SIG-M5 (cell line): ENCODE data around the gene CAMK2A.

ENCODE experiments used
- DNase-seq: peaks from one replicate; lab custom pipeline; 2025; lab: John Stamatoyannopoulos, UW

Gene CAMK2A

DNA sequence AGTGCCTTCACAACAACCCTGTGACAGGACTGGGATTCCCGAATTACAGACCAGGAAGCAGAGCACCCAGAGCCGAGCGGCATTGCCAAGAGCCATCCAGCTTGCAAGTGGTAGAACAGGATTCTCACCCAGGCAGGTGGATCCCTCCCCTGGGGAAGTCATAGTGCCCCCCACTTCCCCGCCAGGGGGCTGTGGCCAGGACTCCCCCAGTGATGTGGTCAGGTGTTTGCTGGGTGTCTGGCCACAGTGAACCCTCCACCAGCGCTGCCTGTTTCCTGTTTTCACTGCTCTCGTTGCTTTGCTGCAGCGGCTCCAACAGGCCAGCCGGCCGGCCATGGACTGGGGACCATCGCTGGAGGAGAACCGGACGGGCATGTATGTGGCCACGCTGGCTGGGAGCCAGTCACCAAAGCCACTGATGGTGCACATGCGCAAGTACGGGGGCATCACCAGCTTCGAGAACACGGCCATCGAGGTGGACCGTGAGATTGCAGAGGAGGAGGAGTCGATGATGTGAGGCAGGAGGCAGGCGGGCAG lies 80.4 kb downstream of the CAMK2A start:
- no peak for DNase-seq

DNA sequence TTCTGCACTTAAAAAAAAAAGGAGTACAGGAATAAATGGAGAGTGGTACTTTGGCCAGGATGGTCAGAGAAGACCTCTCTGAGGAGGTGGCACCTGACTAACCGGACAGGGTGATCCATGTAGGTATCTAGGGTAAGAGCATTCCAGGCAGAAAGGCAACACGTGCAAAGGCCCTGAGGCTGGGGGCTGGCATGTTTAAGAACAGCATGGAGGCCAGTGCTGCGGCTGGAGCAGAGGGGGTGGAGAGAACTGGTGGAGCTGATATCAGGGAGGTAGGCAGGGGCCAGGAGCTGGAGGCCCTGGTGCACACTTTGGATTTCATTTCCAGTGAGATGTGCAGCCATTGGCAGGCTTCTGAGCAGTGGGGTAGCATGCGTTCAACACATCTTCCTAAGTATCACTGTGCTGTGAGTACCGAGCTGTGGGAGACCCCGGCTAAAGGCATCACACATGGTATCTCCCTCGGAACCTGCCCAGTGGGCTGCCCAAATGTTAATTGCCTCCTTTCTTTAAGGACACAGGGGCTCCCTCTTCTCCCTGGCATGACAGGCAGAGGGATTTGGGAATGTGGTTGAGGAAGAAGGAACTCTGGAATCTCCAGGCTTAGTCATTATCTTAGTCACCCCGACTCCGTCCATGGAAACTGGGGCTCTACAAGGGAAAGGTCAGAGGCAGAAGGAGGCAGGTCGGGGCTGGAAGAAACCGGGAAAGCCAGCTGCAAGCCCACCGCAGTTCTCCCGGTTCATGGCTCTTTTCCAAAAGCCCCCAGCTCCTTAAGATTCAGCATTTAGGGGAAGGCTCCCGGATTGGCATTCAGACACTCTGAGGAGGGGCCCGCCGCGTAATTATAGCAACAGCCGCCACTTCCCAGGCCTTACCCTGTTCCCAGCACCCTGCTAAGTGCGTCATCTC lies 81.1 kb downstream of the CAMK2A start:
- DNase-seq: no peak

DNA sequence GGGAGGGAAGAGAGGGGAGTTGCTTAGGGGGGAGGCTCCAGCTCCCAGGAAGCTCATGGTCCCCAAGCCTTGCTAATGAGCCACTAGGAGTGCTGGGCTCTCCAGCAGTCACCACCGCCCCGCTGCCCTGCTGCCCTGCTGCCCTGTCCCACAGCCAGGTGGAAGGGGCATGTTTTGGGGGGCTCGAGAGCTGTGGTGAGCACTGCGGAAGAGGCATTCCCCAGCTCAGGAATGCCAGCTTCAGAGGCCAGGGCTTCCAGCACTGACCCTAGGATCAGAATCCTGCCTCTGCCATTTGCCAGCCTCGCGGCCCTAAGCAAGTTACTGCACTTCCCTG lies 82.8 kb downstream of the CAMK2A start:
- DNase-seq: no peak

DNA sequence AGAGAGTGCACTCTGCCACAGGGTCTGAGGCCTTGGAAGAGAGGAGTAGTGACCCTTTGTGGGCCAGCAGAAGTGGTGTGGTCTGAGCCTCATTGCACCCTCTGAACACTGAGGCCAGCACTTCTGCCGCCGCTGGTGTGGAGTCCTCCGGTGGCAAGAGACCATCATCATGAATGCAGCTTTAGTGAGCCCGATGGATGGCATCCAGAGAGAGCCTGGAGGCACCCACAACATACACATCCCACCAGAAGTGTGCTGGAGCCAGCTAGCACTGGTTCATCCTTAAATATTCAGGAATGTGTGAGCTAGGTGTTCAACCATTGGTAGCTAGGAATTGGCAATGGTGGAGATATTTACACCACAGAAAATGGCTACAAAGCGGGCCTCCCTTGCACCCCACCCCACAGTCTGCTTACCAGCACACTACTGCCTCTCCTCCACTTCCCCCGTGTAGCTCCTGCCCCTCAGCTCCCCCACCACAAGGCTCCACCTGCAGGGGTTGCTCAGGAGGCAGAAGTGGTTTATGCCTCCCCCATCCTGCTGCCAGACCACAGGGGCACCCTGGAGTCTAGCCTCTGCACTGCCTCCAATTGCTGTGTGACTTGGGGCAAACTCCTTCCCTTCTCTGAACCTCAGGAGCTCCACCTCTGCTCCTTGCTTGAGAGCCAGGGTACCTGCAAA lies 83.3 kb downstream of the CAMK2A start:
- no peak for DNase-seq

DNA sequence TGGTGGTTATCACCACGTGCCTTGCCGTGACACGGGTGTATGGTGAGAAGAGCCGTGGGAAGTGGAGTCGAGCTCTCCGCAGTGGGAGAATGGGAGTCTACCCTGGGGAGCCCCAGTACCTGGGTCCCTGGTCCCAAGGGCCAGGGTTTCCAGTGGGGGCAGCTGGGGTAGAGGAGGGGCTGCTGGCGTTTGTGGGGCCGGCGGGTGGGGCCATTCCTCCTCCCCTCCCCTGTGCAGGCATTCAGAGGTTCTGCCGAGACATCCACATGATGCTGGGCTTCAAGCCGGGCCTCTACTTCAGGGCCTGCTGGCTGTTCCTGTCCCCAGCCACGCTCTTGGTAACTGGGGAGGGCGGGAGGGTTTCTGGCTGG lies 85.0 kb downstream of the CAMK2A start:
- DNase-seq: no peak

DNA sequence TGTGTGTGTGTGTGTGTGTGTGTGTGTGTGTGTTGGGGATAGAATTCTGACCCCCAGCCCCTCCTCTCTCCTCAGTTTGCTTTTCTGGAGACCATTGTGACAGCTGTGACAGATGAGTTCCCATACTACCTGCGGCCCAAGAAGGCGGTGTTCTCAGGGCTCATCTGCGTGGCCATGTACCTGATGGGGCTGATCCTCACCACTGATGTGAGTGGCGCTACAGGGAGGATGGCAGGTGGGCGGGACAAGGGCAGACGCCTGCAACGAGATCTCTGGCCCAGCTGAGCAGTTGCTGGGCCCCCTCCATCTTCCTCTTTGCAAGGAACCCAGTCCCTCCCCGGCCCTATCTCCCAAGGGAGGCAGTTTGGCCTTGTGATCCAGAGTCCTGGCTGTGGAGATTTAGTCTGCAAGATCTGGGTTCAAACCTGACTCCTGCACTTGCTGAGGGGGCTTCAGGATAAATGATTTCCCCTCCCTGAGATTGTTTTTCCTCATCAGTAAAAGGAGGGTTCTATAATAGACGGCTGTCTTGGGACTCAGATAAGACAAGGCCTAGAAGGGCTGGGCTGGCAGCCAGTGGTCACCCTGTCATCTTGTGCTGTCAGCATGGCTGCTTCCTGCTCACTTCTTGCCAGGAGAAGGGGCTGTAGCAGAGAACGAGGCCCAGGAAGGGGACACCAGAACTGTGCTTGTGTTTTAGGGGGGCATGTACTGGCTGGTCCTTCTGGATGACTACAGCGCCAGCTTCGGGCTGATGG lies 85.6 kb downstream of the CAMK2A start:
- no peak for DNase-seq

- no peak for DNase-seq
These were observed 87.1 kb downstream of the CAMK2A start for GRCh38 chr5:150202501-150202900.

DNA sequence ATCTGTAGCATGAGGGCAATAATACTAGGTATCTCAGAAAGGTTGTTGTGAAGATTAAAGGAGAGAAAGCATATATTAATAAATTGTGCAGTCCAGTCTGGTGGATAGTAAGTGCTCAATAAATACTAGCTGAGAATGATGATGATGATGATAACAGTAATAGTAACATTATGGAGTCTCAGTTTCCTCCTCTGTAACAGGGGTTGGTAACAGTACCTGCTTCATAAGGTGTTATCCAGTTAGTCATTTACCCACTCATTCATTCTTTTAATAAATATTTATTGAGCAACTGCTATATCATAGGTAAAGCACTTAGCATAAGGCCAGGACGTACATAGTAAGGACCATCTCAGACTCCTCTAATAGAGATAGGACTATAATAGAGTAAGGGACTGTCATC lies 92.1 kb downstream of the CAMK2A start:
- DNase-seq: no peak

DNA sequence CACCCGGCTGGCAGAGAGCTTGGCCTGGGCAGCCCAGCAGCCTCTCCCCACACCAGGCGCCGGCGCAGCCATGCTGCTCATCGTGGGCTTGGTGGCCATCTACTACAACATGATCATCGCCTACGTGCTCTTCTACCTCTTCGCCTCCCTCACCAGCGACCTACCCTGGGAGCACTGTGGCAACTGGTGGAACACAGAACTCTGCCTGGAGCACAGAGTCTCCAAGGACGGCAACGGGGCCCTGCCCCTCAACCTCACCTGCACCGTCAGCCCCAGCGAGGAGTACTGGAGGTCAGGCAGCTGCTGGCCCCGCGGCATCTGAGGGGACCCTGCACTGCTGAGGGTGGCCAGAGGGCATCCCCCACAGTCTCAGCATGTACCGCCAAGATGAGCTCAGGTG lies 92.6 kb downstream of the CAMK2A start:
- no peak for DNase-seq

GRCh38 chr5:150196514-150196913 lies 93.1 kb downstream of the CAMK2A start:
- no peak for DNase-seq

GRCh38 chr5:150195736-150196485 lies 93.7 kb downstream of the CAMK2A start:
- no peak for DNase-seq

- DNase-seq: no peak
These were observed 97.1 kb downstream of the CAMK2A start for GRCh38 chr5:150192462-150192861.

GRCh38 chr5:150190987-150191386 lies 98.6 kb downstream of the CAMK2A start:
- DNase-seq: no peak

GRCh38 chr5:150190503-150190979 lies 99.0 kb downstream of the CAMK2A start:
- DNase-seq: no peak

DNA sequence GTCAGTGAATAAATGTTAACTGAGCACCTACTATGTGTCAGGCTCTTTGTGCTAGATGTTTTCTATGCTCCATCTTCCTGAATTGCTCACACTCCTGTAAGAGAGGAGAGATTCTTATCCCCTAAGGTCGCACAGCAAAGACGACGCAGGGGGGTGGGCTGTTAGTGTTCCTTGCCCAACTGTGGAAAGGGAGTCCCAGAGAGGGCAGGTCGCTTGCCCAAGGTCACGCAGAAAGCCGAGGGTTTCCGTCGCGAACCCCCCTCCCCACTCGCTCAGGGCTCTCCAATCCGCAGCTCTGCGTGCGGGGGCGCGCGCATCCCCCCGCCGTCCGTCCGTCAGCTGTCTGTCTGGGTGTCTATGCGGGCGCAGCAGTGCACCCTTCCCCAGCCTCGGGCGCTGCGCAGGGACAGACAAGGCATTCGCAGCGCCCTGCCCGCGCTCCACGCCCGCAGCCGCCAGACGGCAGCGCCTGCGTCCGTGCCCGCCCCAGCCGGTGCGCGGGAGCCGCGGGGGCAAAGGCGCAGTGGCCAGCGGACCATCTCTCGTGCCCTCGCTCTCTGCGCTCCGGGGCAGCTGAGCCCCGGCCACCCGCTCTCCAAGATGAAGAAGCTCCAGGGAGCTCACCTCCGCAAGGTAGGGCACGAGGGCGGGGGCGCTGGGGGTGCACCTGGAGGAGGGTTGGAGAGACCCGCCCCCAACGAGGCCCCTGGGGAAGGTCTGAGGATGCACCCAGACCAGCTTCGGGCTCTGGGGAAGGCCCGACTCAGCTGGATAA lies 99.7 kb downstream of the CAMK2A start, which contains the start of gene SLC6A7:
TSS of gene SLC6A7 (plus strand) at position 335 of the 775 bp plus-strand sequence. CDS start at position 601, 266 bp downstream.
- DNase-seq: no peak

DNA sequence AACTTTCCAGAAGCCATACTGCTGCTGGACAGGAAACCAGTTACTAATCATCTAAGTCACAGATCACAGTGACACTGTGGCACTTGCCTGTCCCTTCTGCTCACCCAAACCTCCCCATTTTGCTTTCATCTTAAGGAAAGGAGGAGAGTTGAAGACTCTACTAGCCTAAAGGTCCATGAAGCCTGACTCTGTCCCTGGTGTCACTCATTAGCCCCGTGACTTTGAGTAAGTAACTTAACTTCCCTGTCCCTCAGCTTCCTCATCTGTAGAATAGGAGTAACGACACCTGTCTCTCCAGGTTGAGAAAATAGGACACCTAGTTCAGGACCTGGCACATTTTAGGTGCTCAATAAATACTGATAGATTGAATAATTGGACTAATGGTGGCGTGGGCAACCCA lies 100.2 kb downstream of the CAMK2A start:
- no peak for DNase-seq

DNA sequence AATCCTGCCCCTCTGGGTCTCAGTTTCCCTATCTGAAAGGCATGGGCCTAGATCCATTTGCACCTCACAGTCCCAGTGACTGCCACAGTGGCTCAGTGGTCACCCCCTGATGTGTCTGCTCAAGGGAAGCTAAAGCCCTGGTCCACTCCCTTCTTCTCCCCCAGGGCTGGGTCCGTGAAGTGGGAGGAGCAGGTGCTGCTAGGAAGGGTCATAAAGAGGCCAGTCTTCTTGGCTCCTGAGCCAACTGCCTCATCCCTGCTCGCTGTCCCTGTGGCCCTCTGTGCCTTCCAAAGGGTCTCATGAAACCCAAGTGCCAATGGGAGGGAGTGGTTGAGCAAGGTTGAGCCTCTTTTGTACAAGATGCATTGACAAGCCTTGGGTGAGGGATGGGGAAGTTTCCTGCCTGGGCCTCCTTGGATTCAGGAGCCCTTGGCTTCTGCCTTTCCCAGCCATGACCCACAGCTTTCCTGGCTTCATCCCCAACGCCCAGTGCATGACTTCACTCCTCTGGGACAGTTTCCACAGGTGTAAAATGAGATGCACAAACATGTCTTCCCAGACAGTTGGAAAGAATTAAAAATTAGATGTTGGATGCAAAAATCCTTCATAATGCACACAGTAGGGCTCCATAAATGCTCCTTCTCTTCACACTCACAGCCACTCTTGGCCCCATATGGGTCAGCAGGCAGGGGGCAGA lies 101.3 kb downstream of the CAMK2A start:
- DNase-seq: no peak

GRCh38 chr5:150186897-150187296 lies 102.7 kb downstream of the CAMK2A start:
- no peak for DNase-seq

DNA sequence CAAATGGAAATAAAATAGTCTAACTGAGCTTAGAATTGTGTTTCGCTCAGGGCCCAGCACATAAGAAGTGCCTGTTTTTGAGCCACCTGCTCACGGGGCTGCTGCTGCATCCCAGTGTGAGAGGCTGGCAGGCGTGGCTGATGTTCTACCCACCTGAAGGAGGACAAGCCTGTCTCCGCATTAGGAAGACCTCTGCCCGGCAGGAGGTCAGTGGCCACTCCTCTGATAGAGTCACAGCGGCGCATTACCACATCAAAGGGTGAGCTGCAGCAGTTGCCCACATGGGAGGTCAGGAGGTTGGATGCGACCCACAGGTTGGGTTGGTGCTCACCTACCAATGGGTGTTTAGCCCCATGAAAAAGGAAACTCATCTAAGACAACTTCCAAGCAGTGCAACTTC lies 103.4 kb downstream of the CAMK2A start:
- DNase-seq: no peak
